Liver (tissue), 3 donors: ENCODE data around the gene DR1.

Experiments used
- CTCF ChIP-seq: fragments of 150-350 bp; IDR thresholded peaks from 2 replicates; pipeline ENCODE4 v1.5.1; 2017; ENCODE audit warnings: improper control_type of control experiment, low read depth, low read length; ENCODE audit not compliant: missing input control
- RXRA ChIP-seq, 2 donors: IDR thresholded peaks; 2 replicates each; pipeline ENCODE4 v1.6.1; 2017 to 2018; ENCODE audit warnings: antibody characterized with exemption in 2 of 2, mild to moderate bottlenecking in 1 of 2
- YY1 ChIP-seq: IDR thresholded peaks from 2 replicates; pipeline ENCODE4 v1.6.1; 2016; ENCODE audit warnings: antibody characterized with exemption, mild to moderate bottlenecking
- donor health status: healthy.
- donor health status: healthy.

- TF ChIP-seq CTCF (no peak), YY1 (no peak), RXRA (IDR thresholded peaks at IDR 0.05) (no peak)
Measured at GRCh38 chr1:93301131-93301530, 44.6 kb upstream of the DR1 start.
